Esophagus squamous epithelium (tissue), 4 donors: ENCODE results near the gene DSCAML1.

Experiments
- CTCF ChIP-seq, 6 experiments: fragments of 450-650 bp in 4 of 6; fragments of 200-600 bp in 2 of 6; sonication (generic) in 2 of 6; IDR thresholded peaks; one replicate each; pipeline ENCODE4 v1.5.1; 2016 to 2019; ENCODE audit warnings: antibody characterized with exemption in 6 of 6, mild to moderate bottlenecking in 4 of 6, moderate library complexity in 4 of 6
- POLR2A ChIP-seq, 4 donors: fragments of 450-650 bp; IDR thresholded peaks; one replicate each; pipeline ENCODE4 v1.6.1; 2017; ENCODE audit warnings: antibody characterized with exemption in 4 of 4, mild to moderate bottlenecking in 4 of 4, moderate library complexity in 3 of 4

DNA sequence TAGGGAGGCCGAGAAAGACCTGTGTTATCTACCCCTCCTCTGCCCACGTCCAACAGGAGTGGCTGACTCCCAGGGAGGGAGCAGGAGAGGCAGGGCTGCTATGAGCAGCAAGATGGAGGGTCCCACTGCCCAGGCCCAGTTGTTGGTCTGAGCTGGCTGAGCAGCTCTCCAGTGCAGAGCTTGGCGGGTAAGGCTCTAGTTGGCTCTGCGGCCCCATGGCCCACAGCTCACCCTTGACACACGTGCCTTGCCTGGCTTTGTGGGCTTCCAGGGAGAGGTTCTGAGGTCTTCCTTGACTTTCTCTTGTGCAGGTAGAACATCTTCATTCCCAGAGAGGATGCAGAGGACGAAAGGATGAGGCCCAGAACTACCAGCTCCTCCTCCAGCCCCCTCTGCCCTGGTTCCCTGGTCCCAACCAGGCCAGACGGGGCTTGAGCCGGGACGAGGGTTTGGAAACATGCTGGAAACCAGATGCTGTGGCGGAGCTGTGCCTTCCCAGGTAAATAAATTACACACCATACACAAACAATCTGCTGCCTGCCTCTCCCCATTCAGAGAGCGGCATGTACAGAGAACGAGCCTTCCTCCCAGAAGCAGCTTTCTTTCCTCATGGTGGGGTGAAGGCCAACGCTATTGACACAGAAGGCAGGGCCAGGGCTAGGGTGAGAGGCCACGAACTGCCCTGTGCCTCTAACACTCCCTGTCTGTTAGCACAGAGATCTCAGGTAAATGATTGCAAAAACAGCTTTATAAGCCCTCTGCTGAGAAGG is 48.1 kb downstream of the DSCAML1 start:
- TF ChIP-seq CTCF (IDR thresholded peaks at IDR 0.05) (no peak), POLR2A (IDR thresholded peaks at IDR 0.05) (no peak)
